Umbilical cord (tissue), 2 donors: ENCODE data around the gene RBM44. TPM values are rescaled to one million over a fixed set of nuclear protein-coding genes. Genes with fewer than 3 reads are reported as not detected.
"Not testable (repeated sequence)": the region's sequence is repeated elsewhere in the genome, so short reads cannot be mapped to it uniquely, and the experiment has no call there.

Source experiments
- DNase-seq: peaks from one replicate; pipeline ENCODE4 v3.0.0-alpha.2; 2015; ENCODE audit warnings: low spot score
- total RNA-seq: library from RNA; depleted of rRNA; stranded (reverse); fragments of >200 nt; gene quantifications from one replicate; pipeline ENCODE4 v1.2.3, GENCODE V29; 2014; ENCODE audit warnings: low replicate concordance; ENCODE audit not compliant: insufficient read depth

RBM44 gene
- total RNA-seq, 1 donor from 2014 or later = 2.4 TPM

DNA sequence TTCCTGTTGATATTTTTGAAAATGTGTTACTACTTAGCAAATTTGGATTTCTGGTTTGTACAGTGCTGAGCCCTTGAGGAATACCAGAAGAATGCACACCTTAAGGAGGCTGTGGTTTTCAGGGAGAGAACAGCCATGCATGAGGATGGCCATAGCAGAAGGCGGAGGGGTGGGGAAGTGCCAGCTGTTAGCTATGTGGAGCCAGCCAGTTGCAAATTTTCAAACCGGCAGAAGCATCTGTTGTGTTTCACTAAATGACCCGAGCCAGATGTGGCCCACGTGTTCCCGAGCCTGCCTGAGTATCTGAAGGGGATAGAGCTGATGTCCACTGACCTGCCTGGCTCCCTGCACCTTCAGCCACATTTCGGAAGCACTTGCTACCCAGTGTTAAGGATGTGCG is 16.4 kb upstream of the RBM44 start:
- no peak for DNase-seq

DNA sequence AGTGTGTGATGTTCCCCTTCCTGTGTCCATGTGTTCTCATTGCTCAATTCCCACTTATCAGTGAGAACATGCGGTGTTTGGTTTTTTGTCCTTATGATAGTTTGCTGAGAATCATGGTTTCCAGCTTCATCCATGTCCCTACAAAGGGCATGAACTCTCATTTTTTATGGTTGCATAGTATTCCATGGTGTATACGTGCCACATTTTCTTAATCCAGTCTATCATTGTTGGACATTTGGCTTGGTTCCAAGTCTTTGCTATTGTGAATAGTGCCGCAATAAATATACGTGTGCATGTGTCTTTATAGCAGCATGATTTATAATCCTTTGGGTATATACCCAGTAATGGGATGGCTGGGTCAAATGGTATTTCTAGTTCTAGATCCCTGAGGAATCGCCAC is 14.9 kb upstream of the RBM44 start:
- not testable (repeated sequence) for DNase-seq

DNA sequence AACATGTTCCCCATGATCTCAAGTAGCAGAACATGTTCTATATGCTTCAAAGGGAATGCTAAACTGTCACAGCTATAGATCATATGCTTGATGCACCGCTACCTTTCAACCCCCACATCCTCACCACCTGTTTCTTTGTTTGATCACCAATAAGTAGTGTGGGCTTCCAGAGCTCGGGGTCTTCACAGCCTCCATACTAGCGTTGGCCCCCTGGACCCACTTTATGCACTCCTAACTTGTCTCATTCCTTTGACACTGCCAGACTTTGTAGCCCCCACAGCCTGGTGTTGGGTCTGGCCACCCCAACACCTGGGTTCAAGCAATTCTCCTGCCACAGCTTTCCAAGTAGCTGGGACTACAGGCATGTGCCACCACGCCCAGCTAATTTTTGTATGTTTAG is 11.6 kb upstream of the RBM44 start:
- no peak for DNase-seq

DNA sequence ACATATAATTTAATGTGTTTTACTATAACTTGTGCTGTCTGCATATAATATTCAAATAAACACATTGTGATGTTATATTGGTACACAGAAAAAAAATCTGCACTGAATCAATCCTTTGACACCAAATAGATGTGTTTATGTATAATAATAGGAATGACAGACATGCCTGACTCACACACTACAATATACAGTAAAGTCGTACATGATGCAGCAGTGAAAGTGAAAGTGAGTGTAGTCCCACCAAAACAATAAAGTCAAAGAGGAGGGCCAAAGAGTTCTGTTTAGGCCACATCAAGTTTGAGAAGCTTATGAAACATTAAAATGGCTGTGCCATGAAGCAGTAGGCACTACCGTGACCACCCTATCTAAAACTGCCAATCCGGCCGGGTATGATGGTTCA is 8.2 kb upstream of the RBM44 start:
- DNase-seq = no peak

DNA sequence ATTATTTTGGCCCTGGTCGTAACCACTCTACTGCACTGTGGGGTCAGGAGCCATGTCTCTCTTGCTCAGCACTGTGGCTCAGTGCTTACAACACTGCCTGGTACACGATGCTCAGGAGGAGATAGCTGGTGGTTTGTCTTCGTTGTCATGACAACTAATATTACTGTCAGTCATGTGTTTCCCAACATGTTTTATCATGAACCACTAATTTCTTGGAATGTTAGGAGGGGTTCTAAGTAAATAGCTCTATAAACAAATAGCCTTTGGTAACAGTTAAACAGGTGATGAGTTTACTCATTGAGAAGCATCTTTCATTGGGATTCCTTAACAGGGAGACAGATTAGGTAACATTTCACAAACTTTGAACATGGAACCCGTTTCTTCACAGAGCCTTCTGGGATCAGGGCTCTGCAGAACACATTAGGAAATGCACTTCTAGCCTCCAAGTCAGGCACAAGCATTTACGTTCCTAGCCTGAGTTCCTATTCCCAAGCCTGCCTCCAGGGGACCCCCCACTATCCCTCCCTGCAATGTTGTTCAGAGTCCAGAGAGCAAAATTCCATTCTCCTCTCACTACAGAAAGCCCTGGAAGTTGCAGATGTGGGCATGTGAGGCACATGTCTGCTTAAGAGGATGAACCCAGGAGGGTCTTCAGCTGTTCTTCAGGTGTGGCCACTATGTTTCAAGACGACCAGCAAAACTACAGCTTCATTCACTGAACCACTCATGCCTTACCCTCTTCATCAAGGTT is 6.4 kb upstream of the RBM44 start:
- DNase-seq = no peak

DNA sequence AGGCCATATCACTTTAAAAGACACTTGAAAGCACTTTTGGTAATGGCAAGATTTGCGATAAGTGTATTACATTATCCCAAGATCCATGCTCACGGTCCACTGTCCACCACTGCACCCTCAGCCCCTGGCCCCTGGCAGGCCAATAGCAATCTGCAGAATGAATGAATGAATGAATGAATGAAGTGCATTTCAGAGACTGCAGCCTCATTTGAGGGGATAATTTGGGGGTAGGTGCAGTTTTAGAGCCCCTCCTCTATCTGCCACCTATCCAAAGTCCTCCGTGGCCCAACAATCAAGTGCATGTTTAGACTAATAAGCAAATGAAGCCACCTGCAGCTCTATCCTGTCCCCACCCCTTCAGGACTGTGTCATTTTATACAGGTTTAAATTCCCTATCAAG is 1.3 kb upstream of the RBM44 start:
- DNase-seq = no peak

DNA sequence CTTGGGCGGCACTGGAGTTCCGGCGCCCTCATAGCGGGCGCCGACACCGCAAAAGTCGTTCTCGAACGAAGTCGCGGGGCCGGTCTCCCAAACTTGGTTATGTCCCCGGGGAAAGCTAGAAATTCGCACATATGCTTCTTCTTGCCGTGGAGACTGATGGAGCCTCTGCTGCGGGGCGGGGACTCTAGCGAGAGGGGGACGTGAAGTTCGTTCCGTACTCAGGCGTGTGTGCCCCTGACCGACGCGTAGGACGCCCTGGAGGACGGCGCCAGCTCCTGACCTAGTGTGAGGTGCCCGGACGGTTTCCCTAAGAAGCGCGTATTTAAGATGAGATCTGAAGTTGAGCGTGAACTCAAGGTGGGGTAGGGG is 465 bp downstream of the RBM44 start:
- no peak for DNase-seq

DNA sequence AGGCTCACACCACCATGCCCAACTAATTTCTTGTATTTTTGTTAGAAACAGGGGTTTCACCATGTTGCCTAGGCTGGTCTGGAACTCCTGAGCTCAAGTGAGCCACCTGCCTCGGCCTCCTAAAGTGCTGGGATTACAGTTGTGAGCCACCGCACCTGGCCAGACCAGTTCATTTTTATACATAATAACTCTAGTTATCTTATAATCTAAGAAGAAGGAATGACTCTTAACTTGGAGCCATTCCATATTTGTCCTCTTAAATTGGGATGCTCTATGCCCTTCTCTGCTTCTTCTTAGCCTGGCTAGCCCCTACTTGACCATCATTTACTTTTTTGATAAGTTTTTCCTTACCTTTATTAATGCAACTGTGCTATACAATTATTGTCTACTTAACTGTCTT is 2.9 kb downstream of the RBM44 start:
- DNase-seq = no peak

DNA sequence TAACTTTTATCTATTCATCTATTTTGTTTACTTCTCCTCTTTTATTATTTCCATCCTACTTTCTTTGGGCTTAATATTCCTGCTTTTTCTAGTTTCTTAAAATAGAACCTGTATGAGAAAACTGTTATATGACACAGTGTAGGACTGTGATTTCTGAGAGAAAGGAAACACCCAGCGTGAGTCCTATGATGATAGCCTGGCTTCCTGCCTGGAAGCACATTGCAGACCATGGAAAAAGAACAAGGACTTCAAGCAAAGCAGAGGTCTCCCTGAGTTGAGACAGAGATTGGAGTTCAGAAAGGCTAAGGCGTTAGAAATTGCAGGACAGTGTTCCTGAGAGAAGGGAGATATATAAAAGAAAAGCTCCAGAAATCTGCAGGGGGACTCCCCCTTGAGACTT is 7.8 kb downstream of the RBM44 start:
- DNase-seq = peak; percentile 86

DNA sequence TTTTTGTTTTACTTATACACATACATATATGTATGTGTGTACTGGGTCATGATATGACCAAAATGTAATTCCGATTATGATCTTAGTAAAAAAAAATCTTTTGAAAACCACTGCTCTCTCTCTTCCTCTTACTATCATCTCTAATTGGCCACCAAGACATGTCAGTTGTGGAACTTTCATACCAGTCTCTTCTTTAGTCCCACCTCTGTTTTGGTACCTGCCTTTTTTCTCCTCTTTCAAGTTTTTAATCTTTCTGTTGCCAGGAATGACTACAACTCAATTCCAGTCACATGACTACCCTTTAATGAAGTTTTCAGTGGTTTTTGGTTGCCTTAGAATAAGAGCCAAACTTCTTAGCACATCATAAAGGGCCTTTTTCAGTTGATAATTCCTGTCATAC is 17.1 kb downstream of the RBM44 start:
- DNase-seq = no peak

DNA sequence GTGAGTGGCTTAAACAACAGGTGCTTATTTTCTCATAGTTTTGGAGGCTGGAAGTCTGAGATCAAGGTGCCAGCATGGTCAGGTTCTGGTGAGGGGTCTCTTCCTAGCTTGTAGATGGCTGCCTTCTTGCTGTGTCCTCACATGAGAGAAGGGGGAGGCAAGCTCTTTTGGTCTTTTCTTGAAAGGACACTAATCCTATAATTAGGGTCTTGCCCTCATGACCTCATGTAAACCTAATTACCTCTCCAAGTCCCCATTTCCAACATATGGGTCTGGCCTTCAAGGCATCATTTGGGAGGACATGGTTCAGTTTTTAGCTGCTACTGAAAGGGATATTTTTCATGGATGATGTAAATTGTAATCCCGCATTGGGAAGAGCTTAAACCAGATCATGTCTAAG is 18.0 kb downstream of the RBM44 start:
- no peak for DNase-seq

DNA sequence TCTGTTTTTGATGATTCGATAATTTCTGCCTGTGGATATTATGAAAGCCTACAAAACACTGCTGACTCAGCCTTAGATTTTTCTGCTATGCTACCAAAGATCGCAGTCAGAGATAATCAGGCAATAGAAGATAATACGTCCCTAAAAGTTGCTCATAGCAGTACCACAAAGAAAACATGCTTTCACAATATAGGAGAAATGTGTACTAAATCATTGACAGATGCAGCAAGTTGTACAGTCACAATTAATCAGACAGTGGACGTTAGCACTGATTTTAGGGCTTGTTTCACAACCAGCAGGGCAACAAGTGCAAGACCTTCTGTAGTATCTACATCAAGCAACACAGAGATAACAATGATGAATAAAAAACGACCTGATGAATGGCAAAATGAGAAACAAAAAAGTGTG is 19.5 kb downstream of the RBM44 start:
- peak; percentile 39 for DNase-seq

DNA sequence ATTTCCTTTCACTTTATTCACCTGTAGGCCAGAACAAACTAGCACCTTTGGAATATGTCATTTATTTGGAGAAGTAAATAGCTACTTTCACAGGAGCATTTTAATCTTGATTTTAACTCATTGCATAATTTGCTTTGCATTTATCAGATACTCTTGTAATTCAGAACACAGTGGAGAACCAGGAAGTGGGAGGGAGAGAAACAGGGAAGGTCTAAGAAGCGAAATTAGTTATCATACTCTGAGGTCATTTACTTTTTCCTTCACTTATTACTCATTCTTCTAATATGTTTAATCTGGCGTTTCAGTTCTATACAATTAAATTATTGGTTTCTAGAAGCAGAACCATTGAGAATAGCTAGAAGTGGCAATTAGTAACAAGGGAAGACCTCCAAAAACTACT is 20.7 kb downstream of the RBM44 start:
- no peak for DNase-seq

DNA sequence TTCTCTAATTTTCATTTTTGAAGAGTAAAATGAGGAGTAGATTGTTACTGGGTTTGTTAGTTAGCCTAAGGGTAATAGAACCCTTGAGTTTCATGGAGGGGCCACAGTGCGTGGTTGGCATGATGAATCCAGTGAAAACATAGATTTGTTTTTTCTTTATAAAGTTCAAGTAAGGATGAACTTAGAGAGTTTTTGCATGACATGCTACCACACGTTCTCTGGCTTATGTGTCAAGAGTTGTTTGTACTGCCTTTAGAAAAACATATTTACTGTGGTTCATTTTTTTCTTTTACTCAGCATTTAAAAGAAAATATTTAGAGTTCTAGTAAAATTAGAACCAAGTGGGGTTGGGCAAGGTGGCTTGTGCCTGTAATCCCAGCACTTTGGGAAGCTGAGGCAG is 21.8 kb downstream of the RBM44 start:
- no peak for DNase-seq

DNA sequence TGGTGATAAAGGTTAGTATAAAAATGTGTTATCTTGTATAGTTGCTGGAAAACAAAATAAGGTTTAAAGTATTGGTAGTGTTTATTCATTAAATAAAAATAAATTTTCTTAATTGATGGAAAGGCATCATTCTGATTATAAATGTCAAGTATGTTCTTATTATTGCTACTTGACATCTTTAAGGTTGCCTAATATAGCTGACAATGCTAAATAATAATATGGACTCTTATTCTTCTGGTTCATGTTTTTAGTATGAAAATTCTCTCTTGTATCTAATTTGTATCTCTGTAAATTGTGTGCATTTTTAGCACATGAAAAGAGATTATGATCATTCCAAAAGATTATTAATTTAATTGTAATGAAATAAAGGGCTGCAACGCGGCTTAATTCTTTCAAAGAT is 25.0 kb downstream of the RBM44 start:
- DNase-seq = no peak

DNA sequence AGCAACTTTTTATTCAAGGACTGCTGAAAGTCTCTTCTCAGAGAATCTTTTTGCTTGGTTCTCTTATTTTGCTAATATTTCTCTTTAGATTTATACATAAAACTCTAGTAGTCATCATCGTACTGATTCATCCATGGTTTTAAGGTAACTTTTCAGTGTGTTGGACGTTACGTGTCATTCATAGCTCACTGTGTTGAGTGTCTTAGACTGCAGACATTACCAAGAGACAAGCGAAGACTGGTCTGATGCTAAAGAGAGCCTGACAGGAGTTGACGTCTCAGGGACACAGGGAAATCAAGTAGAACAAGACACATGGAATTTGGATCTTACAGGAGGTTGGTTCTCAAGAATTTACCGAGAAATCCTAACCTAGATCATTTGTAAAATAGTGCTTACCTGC is 25.5 kb downstream of the RBM44 start:
- no peak for DNase-seq

DNA sequence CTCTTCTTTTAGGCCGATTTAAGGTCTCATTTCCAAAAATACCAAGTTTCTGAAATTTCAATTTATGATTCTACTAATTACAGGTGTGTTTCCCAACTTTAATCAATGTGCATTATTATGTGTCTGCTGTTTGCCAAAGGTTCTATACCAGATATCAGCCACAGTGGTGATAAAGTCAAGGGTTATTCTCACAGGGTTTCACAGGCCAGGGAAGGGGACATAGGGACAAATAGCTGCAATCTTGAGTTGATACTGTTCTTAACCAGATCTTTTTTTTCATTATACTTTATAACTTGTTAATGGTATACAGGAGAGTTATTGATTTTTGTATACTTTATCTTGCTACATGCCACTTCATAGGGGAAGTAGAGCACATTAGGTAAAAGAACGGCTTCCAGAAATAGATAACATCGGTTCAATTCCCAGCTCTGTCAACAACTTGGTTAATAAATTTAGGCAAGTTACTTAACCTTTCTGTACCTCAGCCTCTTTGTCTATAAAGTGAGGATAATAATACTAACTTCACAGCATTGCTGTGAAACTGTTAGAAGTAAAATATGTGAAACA is 28.9 kb downstream of the RBM44 start:
- DNase-seq = no peak

DNA sequence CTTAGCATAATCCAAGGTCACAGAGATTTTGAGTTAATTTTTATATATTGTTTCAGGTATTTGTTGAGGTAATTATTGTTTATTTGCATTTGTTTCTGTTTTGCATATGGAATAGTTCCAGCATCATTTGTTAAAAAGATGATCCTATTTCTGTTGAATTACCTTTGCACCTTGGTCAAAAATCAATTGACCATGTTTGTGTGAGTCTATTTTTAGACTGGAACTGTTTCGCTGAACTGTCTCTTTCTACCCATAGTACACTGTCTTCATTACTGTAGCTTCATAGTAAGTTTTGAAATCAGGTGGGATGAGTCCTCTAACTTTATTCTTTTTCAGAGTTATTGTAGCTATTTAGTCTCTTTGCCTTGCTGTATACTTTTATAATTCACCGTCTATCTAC is 31.9 kb downstream of the RBM44 start:
- no peak for DNase-seq

DNA sequence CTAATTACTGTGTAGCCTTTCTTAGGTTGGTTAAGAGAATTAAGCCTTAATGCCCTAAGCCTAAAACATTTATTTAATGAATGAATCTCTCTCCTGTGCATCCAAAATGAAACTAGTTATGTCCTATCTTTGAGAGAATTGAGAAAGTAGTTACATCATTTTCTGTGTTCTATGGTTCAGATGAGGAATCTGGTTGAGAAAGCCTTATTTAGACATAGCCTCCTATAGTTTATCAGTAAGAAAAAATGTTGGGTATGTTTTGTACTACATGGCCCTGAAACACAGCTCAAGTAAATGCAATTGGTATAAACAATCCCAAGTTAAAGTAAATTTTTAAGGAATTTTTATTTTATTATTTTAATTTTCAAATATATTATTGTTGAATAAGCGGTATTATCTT is 35.0 kb downstream of the RBM44 start:
- DNase-seq = peak; percentile 73

DNA sequence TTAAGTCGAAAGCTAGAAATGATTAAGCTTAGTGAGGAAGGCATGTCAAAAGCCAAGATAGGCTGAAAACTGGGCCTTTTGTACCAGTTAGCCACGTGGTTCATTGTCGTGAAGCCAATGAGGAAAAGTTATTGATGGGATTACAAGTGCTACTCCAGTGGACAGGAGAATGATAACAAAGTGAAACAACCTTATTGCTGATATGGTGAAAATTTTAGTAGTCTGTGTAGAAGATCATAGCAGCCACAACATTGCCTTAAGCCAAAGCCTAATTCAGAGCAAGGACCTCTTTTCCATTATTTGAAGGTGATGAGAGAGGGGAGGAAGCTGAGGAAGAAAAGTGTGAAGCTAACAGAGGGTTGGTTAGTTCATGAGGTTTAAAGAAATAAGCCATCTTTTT is 36.8 kb downstream of the RBM44 start:
- no peak for DNase-seq

DNA sequence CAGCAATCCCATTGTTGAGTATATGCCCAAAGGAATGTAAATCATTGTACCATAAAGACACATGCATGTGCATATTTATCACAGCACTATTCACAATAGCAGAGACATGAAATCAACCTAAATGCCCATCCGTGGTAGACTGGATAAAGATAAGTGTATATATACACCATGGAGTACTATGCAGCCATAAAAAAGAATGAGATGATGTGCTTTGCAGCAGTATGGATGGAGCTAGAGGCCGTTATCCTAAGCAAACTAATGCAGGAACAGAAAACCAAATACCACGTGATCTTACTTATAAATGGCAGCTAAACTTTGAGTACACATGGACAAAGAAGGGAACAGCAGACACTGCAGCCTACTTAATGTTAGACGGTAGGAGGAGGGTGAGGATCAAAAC is 42.5 kb downstream of the RBM44 start:
- DNase-seq = no peak

DNA sequence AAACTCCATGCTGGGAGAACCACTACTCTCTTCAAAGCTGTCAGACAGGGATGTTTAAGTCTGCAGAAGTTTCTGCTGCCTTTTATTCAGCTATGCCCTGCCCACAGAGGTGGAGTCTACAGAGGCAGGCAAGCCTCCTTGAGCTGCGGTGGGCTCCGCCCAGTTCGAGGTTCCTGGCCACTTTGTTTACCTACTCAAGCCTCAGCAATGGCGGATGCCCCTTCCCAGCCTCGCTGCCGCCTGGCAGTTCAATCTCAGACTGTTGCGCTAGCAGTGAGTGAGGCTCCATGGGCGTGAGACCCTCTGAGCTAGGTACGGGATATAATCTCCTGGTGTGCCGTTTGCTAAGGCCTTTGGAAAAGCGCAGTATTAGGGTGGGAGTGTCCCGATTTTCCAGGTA is 50.4 kb downstream of the RBM44 start:
- DNase-seq = not testable (repeated sequence)

DNA sequence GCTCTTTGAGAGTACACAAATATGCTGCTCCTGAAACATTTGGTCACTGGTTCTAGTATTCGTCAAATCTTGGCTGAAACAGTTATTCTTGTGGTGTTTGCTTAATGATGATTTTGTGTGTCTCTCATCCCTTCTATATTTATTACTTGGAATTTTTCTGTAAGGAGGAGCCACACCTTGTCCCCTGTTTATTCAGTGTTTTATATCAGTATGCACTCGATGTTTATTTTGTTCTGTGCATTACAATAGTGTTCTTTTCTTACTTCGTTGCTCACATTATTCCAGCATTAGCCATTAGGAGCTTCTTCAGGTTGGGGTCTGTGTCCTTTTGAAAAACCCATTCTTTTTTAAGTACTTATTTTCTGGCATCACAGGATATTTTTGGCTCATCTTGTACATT is 55.7 kb downstream of the RBM44 start:
- no peak for DNase-seq

DNA sequence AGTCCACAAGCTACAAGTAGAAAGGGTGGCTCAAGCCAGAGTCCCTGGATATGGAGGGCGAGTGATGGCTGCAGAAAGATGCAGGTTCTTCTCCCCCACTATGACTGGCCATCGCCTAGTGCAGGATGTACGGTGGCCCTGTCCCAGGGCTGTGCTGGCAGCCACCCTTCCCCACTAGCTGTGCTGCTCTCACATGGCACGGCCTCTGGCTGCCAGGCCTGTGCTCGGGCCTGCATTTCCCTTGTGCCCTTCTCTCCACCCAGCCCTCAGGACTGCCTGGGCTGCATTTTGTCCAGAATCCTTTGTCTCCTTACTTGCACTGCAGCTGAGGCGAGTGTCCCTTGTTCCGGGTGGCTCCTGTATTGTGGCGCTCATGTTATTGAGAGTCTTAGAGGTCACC is 59.2 kb downstream of the RBM44 start:
- DNase-seq = no peak
